Trophoblast cell (in vitro differentiated cells and primary cell): ENCODE results near the gene ACSF2.

Source experiments
- DNase-seq, 2 donors: peaks; one replicate each; pipeline ENCODE4 v3.0.0-alpha.2; 2016
- H2AFZ ChIP-seq: 2 replicates; pipeline ENCODE4 v1.6.1; 2013; ENCODE audit warnings: low read length, moderate library complexity, mild to moderate bottlenecking; ENCODE audit not compliant: insufficient read depth, poor library complexity
- H2AK5ac ChIP-seq: 2 replicates; pipeline ENCODE4 v1.6.1; 2013; ENCODE audit warnings: mild to moderate bottlenecking, low read length
- H2BK120ac ChIP-seq: 2 replicates; pipeline ENCODE4 v1.6.1; 2013; ENCODE audit warnings: low read length, mild to moderate bottlenecking, moderate library complexity; ENCODE audit not compliant: insufficient read depth, poor library complexity
- H2BK12ac ChIP-seq: 2 replicates; pipeline ENCODE4 v1.6.1; 2013; ENCODE audit warnings: mild to moderate bottlenecking, low read length, moderate library complexity
- H2BK5ac ChIP-seq: 2 replicates; pipeline ENCODE4 v1.6.1; 2013; ENCODE audit warnings: low read length, low read depth, moderate library complexity, mild to moderate bottlenecking; ENCODE audit not compliant: poor library complexity
- H3K14ac ChIP-seq: 2 replicates; pipeline ENCODE4 v1.6.1; 2013; ENCODE audit warnings: mild to moderate bottlenecking, low read length
- H3K18ac ChIP-seq: 2 replicates; pipeline ENCODE4 v1.6.1; 2013; ENCODE audit warnings: mild to moderate bottlenecking, low read length
- H3K23ac ChIP-seq: 2 replicates; pipeline ENCODE4 v1.6.1; 2013; ENCODE audit warnings: low read length
- H3K27ac ChIP-seq: 2 replicates; pipeline ENCODE4 v1.5.1; 2013; ENCODE audit warnings: low read depth, mild to moderate bottlenecking, inconsistent platforms, low read length, moderate library complexity
- H3K27me3 ChIP-seq: 2 replicates; pipeline ENCODE4 v1.6.1; 2013; ENCODE audit warnings: inconsistent platforms, mild to moderate bottlenecking, low read length, moderate library complexity; ENCODE audit not compliant: insufficient read depth
- H3K36me3 ChIP-seq, 2 experiments: 1 replicate in 1 of 2; 2 replicates in 1 of 2; pipeline ENCODE4 v1.6.1; 2013; ENCODE audit warnings: low read length in 2 of 2, mild to moderate bottlenecking in 2 of 2, moderate library complexity in 1 of 2; ENCODE audit not compliant: insufficient read depth in 2 of 2, control insufficient read depth in 1 of 2
- H3K4ac ChIP-seq: 2 replicates; pipeline ENCODE4 v1.6.1; 2013; ENCODE audit warnings: low read depth, mild to moderate bottlenecking, low read length, moderate library complexity
- H3K4me1 ChIP-seq, 2 experiments: 1 replicate in 1 of 2; 2 replicates in 1 of 2; pipeline ENCODE4 v1.6.1; 2013; ENCODE audit warnings: low read length in 2 of 2, mild to moderate bottlenecking in 2 of 2, moderate library complexity in 1 of 2; ENCODE audit not compliant: insufficient read depth in 2 of 2, control insufficient read depth in 1 of 2
- H3K4me2 ChIP-seq: 2 replicates; pipeline ENCODE4 v1.6.1; 2013; ENCODE audit warnings: inconsistent platforms, mild to moderate bottlenecking, low read length, moderate library complexity
- H3K4me3 ChIP-seq: 2 replicates; pipeline ENCODE4 v1.5.1; 2013; ENCODE audit warnings: mild to moderate bottlenecking, low read depth, low read length, inconsistent platforms
- H3K79me1 ChIP-seq: one replicate; pipeline ENCODE4 v1.6.1; 2013; ENCODE audit warnings: low read length
- H3K79me2 ChIP-seq: 2 replicates; pipeline ENCODE4 v1.6.1; 2013; ENCODE audit warnings: low read length, mild to moderate bottlenecking; ENCODE audit not compliant: control insufficient read depth, insufficient read depth, poor library complexity
- H3K9ac ChIP-seq: 2 replicates; pipeline ENCODE4 v1.6.1; 2013; ENCODE audit warnings: mild to moderate bottlenecking, low read length
- H3K9me3 ChIP-seq: 2 replicates; pipeline ENCODE4 v1.6.1; 2013; ENCODE audit warnings: low read depth, mild to moderate bottlenecking, control low read depth, inconsistent platforms, low read length; ENCODE audit not compliant: insufficient read depth
- H4K12ac ChIP-seq: 2 replicates; pipeline ENCODE4 v1.6.1; 2013; ENCODE audit warnings: low read depth, mild to moderate bottlenecking, low read length, moderate library complexity
- H4K8ac ChIP-seq: 2 replicates; pipeline ENCODE4 v1.6.1; 2013; ENCODE audit warnings: low read depth, mild to moderate bottlenecking, low read length, moderate library complexity
- H4K91ac ChIP-seq: one replicate; pipeline ENCODE4 v1.6.1; 2013; ENCODE audit warnings: low read depth, mild to moderate bottlenecking, low read length, moderate library complexity
- WGBS: extraction: QIAGEN DNeasy Blood & Tissue Kit; methylation state at CpG from one replicate; pipeline ENCODE4 v1.1.7; 2013; ENCODE audit warnings: missing lambda C conversion rate; ENCODE audit not compliant: insufficient read length, insufficient coverage; ENCODE audit errors: extremely low coverage; 5-methylcytosine and 5-hydroxymethylcytosine counted together

The ACSF2 gene

DNA sequence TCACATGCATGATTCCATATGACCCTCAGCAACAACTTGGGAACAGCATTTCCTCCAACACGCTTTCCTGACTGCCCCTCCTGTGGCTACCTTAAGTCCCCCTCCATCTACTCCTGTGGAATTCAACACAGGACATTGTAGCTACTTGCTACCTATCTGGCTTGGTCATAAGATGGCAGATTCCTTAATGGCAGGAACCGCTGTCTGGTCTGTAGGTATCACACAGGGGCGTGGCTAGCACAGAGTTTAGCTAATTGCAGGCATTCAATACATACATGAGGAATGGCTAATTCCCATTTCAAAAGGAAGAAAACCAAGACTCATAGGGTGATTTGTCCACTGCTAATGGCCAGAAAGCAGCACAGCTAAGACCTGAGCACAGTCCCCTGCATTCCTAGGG lies 37.3 kb upstream of the ACSF2 start:
- Histone ChIP-seq H3K4me3 (no peak overlapping the region), H2BK5ac (no peak overlapping the region), H3K4ac (no peak overlapping the region), H3K79me2 (no peaks in the 10 kb centered on the region), H4K12ac (no peak overlapping the region), H3K36me3 (peaks cover 67 to 87% of the 10 kb centered on the region in 2 experiments), H3K9me3 (no peaks in the 10 kb centered on the region), H4K8ac (no peak overlapping the region), H3K14ac (no peak overlapping the region), H2AK5ac (no peak overlapping the region), H2BK12ac (no peak overlapping the region), H3K4me2 (no peak overlapping the region), H4K91ac (no peak overlapping the region), H3K23ac (no peak overlapping the region), H2AFZ (no peak overlapping the region), H2BK120ac (no peak overlapping the region), H3K9ac (no peak overlapping the region), H3K27ac (no peak overlapping the region), H3K27me3 (no peaks in the 10 kb centered on the region), H3K18ac (no peak overlapping the region), H3K79me1 (no peaks in the 10 kb centered on the region), H3K4me1 (no peaks in the 10 kb centered on the region)
- WGBS = no CpG with 5 or more reads among the region's 3 CpGs
- DNase-seq = no peak

DNA sequence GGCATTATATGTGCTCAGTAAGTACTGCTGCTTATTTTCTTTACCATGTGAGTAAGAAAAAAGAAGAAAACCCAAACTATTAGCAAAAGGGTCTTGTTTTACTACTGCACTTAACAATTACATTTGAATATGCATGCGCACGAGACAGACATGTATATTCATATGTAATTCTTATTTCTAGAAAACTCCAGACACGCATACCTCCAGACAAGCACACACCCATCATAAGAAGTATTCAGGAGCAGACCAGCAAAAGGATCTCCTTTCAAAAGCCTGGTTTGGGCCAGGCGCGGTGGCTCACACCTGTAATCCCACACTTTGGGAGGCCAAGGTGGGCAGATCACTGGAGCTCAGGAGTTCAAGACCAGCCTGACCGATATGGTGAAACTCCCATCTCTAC lies 36.5 kb upstream of the ACSF2 start:
- no CpG with 5 or more reads among the region's 6 CpGs for WGBS
- no peak overlapping the region for H3K9ac ChIP-seq

DNA sequence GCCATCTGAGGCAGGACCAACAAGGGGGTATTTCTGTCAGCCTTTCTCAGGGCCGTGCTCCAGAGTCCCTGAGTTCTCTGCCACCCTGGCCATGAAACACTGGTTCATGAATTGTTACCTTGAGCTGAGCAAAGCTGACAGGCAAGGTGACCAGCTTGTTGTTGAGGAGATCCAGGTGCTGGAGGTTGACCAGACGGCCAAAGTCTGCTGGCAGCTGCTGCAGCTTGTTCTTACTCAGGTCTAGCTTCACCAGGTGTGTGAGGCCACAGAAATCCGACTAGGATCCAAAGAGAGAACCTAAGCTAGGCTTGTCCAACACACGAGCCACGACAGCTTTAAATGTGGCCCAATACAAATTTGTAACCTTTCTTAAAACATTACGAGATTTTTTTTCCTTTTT lies 33.4 kb upstream of the ACSF2 start:
- Histone ChIP-seq H3K4ac (no peak overlapping the region), H3K79me1 (peaks cover 8% of the 10 kb centered on the region), H4K8ac (no peak overlapping the region), H2BK5ac (no peak overlapping the region), H2BK120ac (no peak overlapping the region), H3K18ac (no peak overlapping the region), H3K4me3 (no peak overlapping the region), H3K23ac (no peak overlapping the region), H3K36me3 (peaks cover 50 to 70% of the 10 kb centered on the region in 2 experiments), H3K4me2 (no peak overlapping the region), H2AFZ (no peak overlapping the region), H3K79me2 (peaks cover 15% of the 10 kb centered on the region), H3K27me3 (no peaks in the 10 kb centered on the region), H2AK5ac (no peak overlapping the region), H2BK12ac (no peak overlapping the region), H3K9ac (no peak overlapping the region), H3K27ac (no peak overlapping the region), H3K4me1 (peaks cover 2 to 10% of the 10 kb centered on the region in 2 experiments), H3K14ac (no peak overlapping the region), H3K9me3 (no peaks in the 10 kb centered on the region), H4K12ac (no peak overlapping the region), H4K91ac (no peak overlapping the region)
- no CpG with 5 or more reads among the region's 6 CpGs for WGBS
- no peak for DNase-seq

More for the DNA sequence above, 36.5 kb upstream of the ACSF2 start:
- peaks cover 63 to 87% of the 10 kb centered on the region in 2 experiments for H3K36me3 ChIP-seq
- H3K23ac ChIP-seq = no peak overlapping the region
- H2BK5ac ChIP-seq = no peak overlapping the region
- H3K18ac ChIP-seq = no peak overlapping the region
- no peaks in the 10 kb centered on the region for H3K79me1 ChIP-seq
- H3K4me3 ChIP-seq = no peak overlapping the region
- H3K4me2 ChIP-seq = no peak overlapping the region
- H4K12ac ChIP-seq = no peak overlapping the region
- H3K79me2 ChIP-seq = no peaks in the 10 kb centered on the region
- no peak overlapping the region for H2BK12ac ChIP-seq
- H4K91ac ChIP-seq = no peak overlapping the region
- no peak overlapping the region for H3K4ac ChIP-seq
- no peak overlapping the region for H3K27ac ChIP-seq
- DNase-seq = no peak
- no peaks in the 10 kb centered on the region for H3K27me3 ChIP-seq
- H2AK5ac ChIP-seq = no peak overlapping the region
- no peak overlapping the region for H3K14ac ChIP-seq
- no peak overlapping the region for H2AFZ ChIP-seq
- no peaks in the 10 kb centered on the region for H3K4me1 ChIP-seq
- no peak overlapping the region for H2BK120ac ChIP-seq
- H4K8ac ChIP-seq = no peak overlapping the region
- H3K9me3 ChIP-seq = no peaks in the 10 kb centered on the region

- Histone ChIP-seq H3K27me3 (no peaks in the 10 kb centered on the region), H4K91ac (no peak overlapping the region), H3K27ac (no peak overlapping the region)
Observed at GRCh38 chr17:50393700-50394099, 32.3 kb upstream of the ACSF2 start.

More at GRCh38 chr17:50393700-50394099, 32.3 kb upstream of the ACSF2 start:
- no peak overlapping the region for H3K4ac ChIP-seq
- no peak overlapping the region for H3K18ac ChIP-seq
- H3K9ac ChIP-seq = no peak overlapping the region
- H3K79me1 ChIP-seq = peaks cover 9% of the 10 kb centered on the region
- no peak overlapping the region for H2AFZ ChIP-seq
- no peak for DNase-seq
- H4K12ac ChIP-seq = no peak overlapping the region
- H3K4me3 ChIP-seq = no peak overlapping the region
- H3K23ac ChIP-seq = no peak overlapping the region
- no CpG with 5 or more reads among the region's 5 CpGs for WGBS
- H3K9me3 ChIP-seq = no peaks in the 10 kb centered on the region
- no peak overlapping the region for H2AK5ac ChIP-seq
- no peak overlapping the region for H4K8ac ChIP-seq
- H2BK12ac ChIP-seq = no peak overlapping the region
- H3K79me2 ChIP-seq = peaks cover 15% of the 10 kb centered on the region
- no peak overlapping the region for H3K14ac ChIP-seq
- no peak overlapping the region for H2BK120ac ChIP-seq
- no peak overlapping the region for H3K4me2 ChIP-seq
- peaks cover 2 to 16% of the 10 kb centered on the region in 2 experiments for H3K4me1 ChIP-seq
- no peak overlapping the region for H2BK5ac ChIP-seq
- peaks cover 42 to 59% of the 10 kb centered on the region in 2 experiments for H3K36me3 ChIP-seq
